CD14-positive monocyte (primary cell): ENCODE measurements around the gene MEGF6. TPM values are rescaled to one million over a fixed set of nuclear protein-coding genes. Genes with fewer than 3 reads are reported as not detected.

ENCODE experiments used
- DNase-seq, 3 donors: peaks; one replicate each; pipeline ENCODE4 v3.0.0-alpha.2; 2011 to 2022
- H2AFZ ChIP-seq: 2 replicates; pipeline ENCODE4 v1.6.0; 2012; ENCODE audit warnings: mild to moderate bottlenecking, low read depth, low read length, inconsistent platforms; ENCODE audit not compliant: insufficient read depth, poor library complexity, severe bottlenecking
- H3K27ac ChIP-seq, 2 donors: 1 replicate in 1 of 2; 2 replicates in 1 of 2; pipeline ENCODE4 v1.5.1; 2012 to 2013; ENCODE audit warnings: low read length in 2 of 2, control low read depth in 1 of 2, inconsistent platforms in 1 of 2, low read depth in 1 of 2, mild to moderate bottlenecking in 1 of 2
- H3K27me3 ChIP-seq, 2 donors: one replicate each; pipeline versions ENCODE4 v1.6.0 to v1.6.1; 2011 to 2013; ENCODE audit warnings: low read length in 2 of 2; ENCODE audit not compliant: control insufficient read depth in 2 of 2, insufficient read depth in 2 of 2
- H3K36me3 ChIP-seq, 2 donors: replicated peaks in 1 of 2; 1 replicate in 1 of 2; 2 replicates in 1 of 2; pipeline versions ENCODE4 v1.5.1 to v1.6.1; 2012 to 2013; ENCODE audit warnings: low read length in 2 of 2, control low read depth in 1 of 2, inconsistent platforms in 1 of 2, mild to moderate bottlenecking in 1 of 2; ENCODE audit not compliant: insufficient read depth in 2 of 2, control insufficient read depth in 1 of 2
- H3K4me1 ChIP-seq, 2 donors: 1 replicate in 1 of 2; 2 replicates in 1 of 2; pipeline versions ENCODE4 v1.5.1 to v1.6.1; 2012 to 2013; ENCODE audit warnings: low read length in 2 of 2, control low read depth in 1 of 2, inconsistent platforms in 1 of 2, mild to moderate bottlenecking in 1 of 2, moderate library complexity in 1 of 2; ENCODE audit not compliant: insufficient read depth in 2 of 2, control insufficient read depth in 1 of 2
- H3K4me2 ChIP-seq: replicated peaks from 2 replicates; pipeline ENCODE3; 2012; ENCODE audit warnings: low read length, moderate library complexity, mild to moderate bottlenecking; ENCODE audit not compliant: poor library complexity, severe bottlenecking; ENCODE audit errors: extremely low read depth
- H3K4me3 ChIP-seq, 3 experiments: fragments of 200-600 bp in 1 of 3; sonication (generic) in 1 of 3; replicated peaks in 1 of 3; 1 replicate in 2 of 3; 2 replicates in 1 of 3; pipeline ENCODE4 v1.5.1; 2011 to 2013; ENCODE audit warnings: low read length in 3 of 3, mild to moderate bottlenecking in 3 of 3, control low read depth in 2 of 3, low read depth in 2 of 3, inconsistent platforms in 1 of 3, moderate library complexity in 1 of 3
- H3K79me2 ChIP-seq: 2 replicates; pipeline ENCODE4 v1.6.0; 2012; ENCODE audit warnings: mild to moderate bottlenecking, control low read depth, inconsistent platforms, low read length, moderate library complexity; ENCODE audit not compliant: insufficient read depth
- H3K9ac ChIP-seq: 2 replicates; pipeline ENCODE4 v1.6.0; 2017; ENCODE audit warnings: low read length, mild to moderate bottlenecking; ENCODE audit not compliant: insufficient read depth, poor library complexity, severe bottlenecking
- H3K9me3 ChIP-seq, 2 donors: replicated peaks in 1 of 2; 1 replicate in 1 of 2; 2 replicates in 1 of 2; pipeline versions ENCODE4 v1.5.1 to v1.6.1; 2012 to 2013; ENCODE audit warnings: low read length in 2 of 2, control low read depth in 1 of 2; ENCODE audit not compliant: control insufficient read depth in 1 of 2, insufficient read depth in 1 of 2
- H4K20me1 ChIP-seq: 2 replicates; pipeline ENCODE4 v1.6.0; 2012; ENCODE audit warnings: mild to moderate bottlenecking, low read length, control low read depth, moderate library complexity; ENCODE audit not compliant: insufficient read depth
- H3K27ac Mint-ChIP-seq, 7 donors: one replicate each; pipeline ENCODE4 v1.8.0; 2020; ENCODE audit warnings: mild to moderate bottlenecking in 7 of 7, mixed read lengths in 7 of 7, moderate library complexity in 6 of 7, inconsistent platforms in 2 of 7
- H3K27me3 Mint-ChIP-seq, 3 donors: one replicate each; pipeline ENCODE4 v1.8.0; 2021 to 2022; ENCODE audit warnings: low read depth in 3 of 3, mild to moderate bottlenecking in 3 of 3, mixed read lengths in 3 of 3, moderate library complexity in 3 of 3, inconsistent platforms in 1 of 3
- H3K36me3 Mint-ChIP-seq, 2 donors: one replicate each; pipeline ENCODE4 v1.8.0; 2020; ENCODE audit warnings: mixed read lengths in 2 of 2, inconsistent platforms in 1 of 2, mild to moderate bottlenecking in 1 of 2
- H3K4me1 Mint-ChIP-seq: one replicate; pipeline ENCODE4 v1.8.0; 2020; ENCODE audit warnings: mild to moderate bottlenecking, mixed read lengths
- H3K4me3 Mint-ChIP-seq, 2 donors: one replicate each; pipeline ENCODE4 v1.8.0; 2020; ENCODE audit warnings: mild to moderate bottlenecking in 2 of 2, mixed read lengths in 2 of 2, moderate library complexity in 1 of 2
- H3K9me3 Mint-ChIP-seq, 7 donors: one replicate each; pipeline ENCODE4 v1.8.0; 2020 to 2022; ENCODE audit warnings: mixed read lengths in 7 of 7, mild to moderate bottlenecking in 6 of 7, moderate library complexity in 6 of 7, inconsistent platforms in 2 of 7
- WGBS: methylation state at CpG from one replicate; pipeline ENCODE4 v1.1.5; 2013; ENCODE audit warnings: missing lambda C conversion rate; ENCODE audit not compliant: insufficient coverage; 5-methylcytosine and 5-hydroxymethylcytosine counted together
- intact Hi-C, 2 donors: fragments of 100-400 bp; cut with micrococcal nuclease; formaldehyde crosslinking; loops; one replicate each; pipeline versions ENCODE4 v1.15.0 to v1.15.1; 2023
- polyA plus RNA-seq, 3 donors: library from polyadenylated mRNA; depleted of rRNA in 1 of 3; unstranded in 2 of 3; stranded (reverse) in 1 of 3; fragments of 300-500 nt in 2 of 3; fragments of >200 nt in 1 of 3; fragmentation: Illumina TruSeq in 2 of 3; gene quantifications; 1 replicate in 2 of 3; 2 replicates in 1 of 3; pipeline ENCODE4 v1.2.3, GENCODE V29; 2012 to 2021
- TF ChIP-seq, protein P1 (sequence below): fragments of 200-600 bp; IDR thresholded peaks from one replicate; pipeline ENCODE4 v1.8.0; 2022; ENCODE audit warnings: antibody characterized with exemption, mild to moderate bottlenecking

Gene MEGF6
- polyA plus RNA-seq, 3 donors, result 0.39 to 3.8 (median 1.2) TPM

DNA sequence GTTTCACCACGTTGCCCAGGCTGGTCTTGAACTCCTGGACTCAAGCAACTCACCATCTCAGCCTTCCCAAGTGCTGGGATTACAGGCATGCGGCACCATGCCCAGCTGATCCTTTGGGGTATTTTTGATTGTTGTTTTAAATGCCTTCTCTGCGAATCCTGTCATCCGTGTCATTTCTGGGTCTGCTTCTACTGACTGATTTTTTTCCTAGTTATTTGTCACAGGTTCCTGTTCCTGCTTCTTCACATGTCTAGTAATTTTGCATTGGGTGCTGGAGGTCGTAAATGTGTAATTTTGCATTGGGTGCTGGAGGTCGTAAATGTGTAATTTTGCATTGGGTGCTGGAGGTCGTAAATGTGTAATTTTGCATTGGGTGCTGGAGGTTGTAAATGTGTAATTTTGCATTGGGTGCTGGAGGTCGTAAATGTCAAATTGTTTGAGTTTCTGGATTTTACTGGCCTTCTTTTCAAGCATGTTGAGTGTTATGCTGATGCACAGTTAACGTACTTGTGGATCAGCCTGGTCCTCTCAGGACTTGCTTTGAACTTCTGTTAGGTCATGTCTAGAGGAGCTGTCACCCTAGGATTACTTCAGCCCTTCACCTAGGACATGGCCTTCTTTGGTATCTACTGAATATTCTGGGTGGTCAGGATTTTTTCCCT, 161.0 kb downstream of the MEGF6 start:
- intact Hi-C loops, result no loop called here
- 93% methylated on average over 3 of the region's 9 CpGs for WGBS
- Histone ChIP-seq H3K79me2 (no peaks in the 10 kb centered on the region), H3K4me2 (no peak overlapping the region), H2AFZ (no peak overlapping the region), H3K4me3 (no peak overlapping the region), H4K20me1 (no peaks in the 10 kb centered on the region), H3K9me3 (peaks cover 0 to 7% of the 10 kb centered on the region in 2 donors), H3K9ac (no peak overlapping the region), H3K27ac (no peak overlapping the region), H3K27me3 (peaks cover 5 to 19% of the 10 kb centered on the region in 2 donors), H3K4me1 (peaks cover 7 to 13% of the 10 kb centered on the region in 2 donors), H3K36me3 (no peaks in the 10 kb centered on the region)
- peaks cover 10 to 42% (median 16%) of the 10 kb centered on the region in 3 donors for H3K27me3 Mint-ChIP-seq
- TF ChIP-seq, protein P1, sequence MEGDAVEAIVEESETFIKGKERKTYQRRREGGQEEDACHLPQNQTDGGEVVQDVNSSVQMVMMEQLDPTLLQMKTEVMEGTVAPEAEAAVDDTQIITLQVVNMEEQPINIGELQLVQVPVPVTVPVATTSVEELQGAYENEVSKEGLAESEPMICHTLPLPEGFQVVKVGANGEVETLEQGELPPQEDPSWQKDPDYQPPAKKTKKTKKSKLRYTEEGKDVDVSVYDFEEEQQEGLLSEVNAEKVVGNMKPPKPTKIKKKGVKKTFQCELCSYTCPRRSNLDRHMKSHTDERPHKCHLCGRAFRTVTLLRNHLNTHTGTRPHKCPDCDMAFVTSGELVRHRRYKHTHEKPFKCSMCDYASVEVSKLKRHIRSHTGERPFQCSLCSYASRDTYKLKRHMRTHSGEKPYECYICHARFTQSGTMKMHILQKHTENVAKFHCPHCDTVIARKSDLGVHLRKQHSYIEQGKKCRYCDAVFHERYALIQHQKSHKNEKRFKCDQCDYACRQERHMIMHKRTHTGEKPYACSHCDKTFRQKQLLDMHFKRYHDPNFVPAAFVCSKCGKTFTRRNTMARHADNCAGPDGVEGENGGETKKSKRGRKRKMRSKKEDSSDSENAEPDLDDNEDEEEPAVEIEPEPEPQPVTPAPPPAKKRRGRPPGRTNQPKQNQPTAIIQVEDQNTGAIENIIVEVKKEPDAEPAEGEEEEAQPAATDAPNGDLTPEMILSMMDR, result no peak
- H3K4me1 Mint-ChIP-seq, result peaks cover 6% of the 10 kb centered on the region
- H3K36me3 Mint-ChIP-seq, result no peaks in the 10 kb centered on the region
- H3K27ac Mint-ChIP-seq, result no peak overlapping the region
- no peak for DNase-seq
- H3K4me3 Mint-ChIP-seq, result no peak overlapping the region
- H3K9me3 Mint-ChIP-seq, result peaks cover 2 to 18% (median 11%) of the 10 kb centered on the region in 7 donors

DNA sequence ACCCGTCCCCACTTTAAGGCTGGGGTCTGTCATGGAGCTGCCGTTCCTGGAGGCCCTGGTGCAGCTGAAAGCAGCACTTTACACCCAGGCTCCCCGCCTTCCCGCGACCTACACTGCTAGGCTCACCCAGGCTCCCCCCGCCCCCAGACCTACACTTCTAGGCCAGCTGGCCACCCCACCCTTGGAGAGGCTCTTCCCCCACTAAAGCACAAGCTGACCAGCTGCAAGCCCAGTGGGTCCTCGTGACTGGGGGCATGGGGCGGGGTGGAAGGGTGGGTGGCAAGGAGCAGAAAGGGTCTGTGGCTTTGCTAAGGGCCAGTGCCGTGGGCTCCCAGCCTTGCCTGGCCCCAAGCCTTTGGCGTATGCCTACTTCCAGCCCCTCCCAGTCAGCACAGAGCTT, 166.6 kb downstream of the MEGF6 start:
- H4K20me1 ChIP-seq, result no peaks in the 10 kb centered on the region
- no peaks in the 10 kb centered on the region for H3K36me3 Mint-ChIP-seq
- peaks cover 10 to 17% (median 15%) of the 10 kb centered on the region in 3 donors for H3K27me3 Mint-ChIP-seq
- no peak overlapping the region for H3K27ac Mint-ChIP-seq
- H3K9me3 Mint-ChIP-seq, result peaks cover 2 to 22% (median 11%) of the 10 kb centered on the region in 7 donors
- no peaks in the 10 kb centered on the region for H3K4me1 ChIP-seq
- no peak overlapping the region for H3K27ac ChIP-seq
- H3K9ac ChIP-seq, result no peak overlapping the region
- no peaks in the 10 kb centered on the region for H3K27me3 ChIP-seq
- no peaks in the 10 kb centered on the region for H3K79me2 ChIP-seq
- no peak overlapping the region for H2AFZ ChIP-seq
- TF ChIP-seq, protein P1, result no peak
- H3K36me3 ChIP-seq, result no peaks in the 10 kb centered on the region
- no peaks in the 10 kb centered on the region for H3K4me1 Mint-ChIP-seq
- H3K4me2 ChIP-seq, result no peak overlapping the region
- no peak overlapping the region for H3K4me3 ChIP-seq
- H3K9me3 ChIP-seq, result peaks cover 0 to 7% of the 10 kb centered on the region in 2 donors
- no peak for DNase-seq
- H3K4me3 Mint-ChIP-seq, result no peak overlapping the region
- intact Hi-C loops, result loop anchor here in 1 of 2 donors (10.0 kb wide), 1 partner anchor 150 kb away; no protein-coding TSS in a partner anchor
- WGBS, result 78% methylated on average over 5 of the region's 10 CpGs
